Mesenchymal stem cell (in vitro differentiated cells and primary cell): Measurements from ENCODE around the gene CHODL.

Experiments used
- DNase-seq: peaks from one replicate; pipeline ENCODE4 v3.0.0-alpha.2; 2013
- H2AFZ ChIP-seq: one replicate; pipeline ENCODE4 v1.6.1; 2013; ENCODE audit warnings: low read depth, mild to moderate bottlenecking, control low read depth, inconsistent platforms, low read length, moderate library complexity
- H2AK5ac ChIP-seq: 2 replicates; pipeline ENCODE4 v1.6.1; 2013; ENCODE audit warnings: low read length, moderate library complexity, mild to moderate bottlenecking, inconsistent platforms; ENCODE audit not compliant: severe bottlenecking
- H2BK120ac ChIP-seq: one replicate; pipeline ENCODE4 v1.6.1; 2013; ENCODE audit warnings: low read depth, mild to moderate bottlenecking, inconsistent platforms, low read length, moderate library complexity
- H2BK12ac ChIP-seq, 2 experiments: one replicate each; pipeline ENCODE4 v1.6.1; 2013; ENCODE audit warnings: inconsistent platforms in 2 of 2, low read length in 2 of 2, mild to moderate bottlenecking in 2 of 2, moderate library complexity in 2 of 2, control low read depth in 1 of 2
- H2BK15ac ChIP-seq: one replicate; pipeline ENCODE4 v1.6.1; 2013; ENCODE audit warnings: mild to moderate bottlenecking, low read depth, inconsistent platforms; ENCODE audit not compliant: poor library complexity, severe bottlenecking
- H2BK5ac ChIP-seq: 2 replicates; pipeline ENCODE4 v1.6.1; 2013; ENCODE audit warnings: low read depth, mild to moderate bottlenecking, low read length, control low read depth, inconsistent platforms; ENCODE audit not compliant: poor library complexity, severe bottlenecking
- H3K14ac ChIP-seq, 2 experiments: one replicate each; pipeline ENCODE4 v1.6.1; 2013; ENCODE audit warnings: inconsistent platforms in 2 of 2, low read length in 2 of 2, control low read depth in 1 of 2, mild to moderate bottlenecking in 1 of 2, moderate library complexity in 1 of 2
- H3K18ac ChIP-seq, 2 experiments: one replicate each; pipeline ENCODE4 v1.6.1; 2013; ENCODE audit warnings: inconsistent platforms in 2 of 2, low read length in 2 of 2, control low read depth in 1 of 2, low read depth in 1 of 2, mild to moderate bottlenecking in 1 of 2
- H3K23ac ChIP-seq, 2 experiments: one replicate each; pipeline ENCODE4 v1.6.1; 2013; ENCODE audit warnings: inconsistent platforms in 2 of 2, low read length in 2 of 2, mild to moderate bottlenecking in 2 of 2, moderate library complexity in 2 of 2, control low read depth in 1 of 2
- H3K27ac ChIP-seq: 2 replicates; pipeline ENCODE4 v1.5.1; 2013; ENCODE audit warnings: mild to moderate bottlenecking, moderate library complexity, low read length, control low read depth, inconsistent platforms; ENCODE audit not compliant: poor library complexity, severe bottlenecking
- H3K27me3 ChIP-seq, 2 experiments: 2 replicates each; pipeline versions ENCODE4 v1.6.1 to v1.7.0; 2013; ENCODE audit warnings: low read length in 2 of 2, mild to moderate bottlenecking in 2 of 2, moderate library complexity in 2 of 2, control low read depth in 1 of 2, inconsistent platforms in 1 of 2; ENCODE audit not compliant: control insufficient read depth in 1 of 2, insufficient read depth in 1 of 2
- H3K36me3 ChIP-seq, 2 experiments: 2 replicates each; pipeline versions ENCODE4 v1.6.1 to v1.7.0; 2013; ENCODE audit warnings: low read length in 2 of 2, control low read depth in 1 of 2, inconsistent platforms in 1 of 2, low read depth in 1 of 2, mild to moderate bottlenecking in 1 of 2; ENCODE audit not compliant: insufficient read depth in 2 of 2, control insufficient read depth in 1 of 2
- H3K4ac ChIP-seq, 2 experiments: one replicate each; pipeline ENCODE4 v1.6.1; 2013; ENCODE audit warnings: inconsistent platforms in 2 of 2, low read length in 2 of 2, mild to moderate bottlenecking in 2 of 2, moderate library complexity in 2 of 2, control low read depth in 1 of 2, low read depth in 1 of 2
- H3K4me1 ChIP-seq: 2 replicates; pipeline ENCODE4 v1.6.1; 2013; ENCODE audit warnings: low read depth, low read length, control low read depth; ENCODE audit not compliant: control insufficient read depth, insufficient read depth
- H3K4me2 ChIP-seq: 2 replicates; pipeline ENCODE4 v1.6.1; 2013; ENCODE audit warnings: low read length, mild to moderate bottlenecking, inconsistent platforms; ENCODE audit not compliant: poor library complexity, severe bottlenecking
- H3K4me3 ChIP-seq, 2 experiments: 2 replicates each; pipeline versions ENCODE4 v1.5.1 to v1.7.0; 2013; ENCODE audit warnings: low read length in 2 of 2, mild to moderate bottlenecking in 2 of 2, control low read depth in 1 of 2, low read depth in 1 of 2; ENCODE audit not compliant: insufficient read depth in 1 of 2
- H3K79me1 ChIP-seq: replicated peaks from 2 replicates; pipeline ENCODE4 v1.6.1; 2013; ENCODE audit warnings: mild to moderate bottlenecking, control low read depth, low read length, inconsistent platforms; ENCODE audit not compliant: poor library complexity, severe bottlenecking
- H3K9ac ChIP-seq: 2 replicates; pipeline ENCODE4 v1.7.0; 2013; ENCODE audit warnings: mild to moderate bottlenecking, low read length, moderate library complexity
- H3K9me3 ChIP-seq: 2 replicates; pipeline ENCODE4 v1.7.0; 2013; ENCODE audit warnings: mild to moderate bottlenecking, low read length; ENCODE audit not compliant: control insufficient read depth
- H4K8ac ChIP-seq: one replicate; pipeline ENCODE4 v1.6.1; 2013; ENCODE audit warnings: inconsistent platforms, mild to moderate bottlenecking, low read length, moderate library complexity
- H4K91ac ChIP-seq: one replicate; pipeline ENCODE4 v1.6.1; 2013; ENCODE audit warnings: mild to moderate bottlenecking, low read length, inconsistent platforms
- WGBS: methylation state at CpG from one replicate; pipeline ENCODE4 v1.1.7; 2013; ENCODE audit warnings: mixed read lengths; 5-methylcytosine and 5-hydroxymethylcytosine counted together

CHODL gene

GRCh38 chr21:18222346-18222745 lies 22.3 kb upstream of the CHODL start:
- no peak overlapping the region for H3K18ac ChIP-seq
- H2BK12ac ChIP-seq, result no peak overlapping the region
- H2AFZ ChIP-seq, result no peak overlapping the region
- H4K91ac ChIP-seq, result no peak overlapping the region
- H3K9me3 ChIP-seq, result peaks cover 28% of the 10 kb centered on the region
- H3K79me1 ChIP-seq, result no peaks in the 10 kb centered on the region
- H3K4ac ChIP-seq, result no peak overlapping the region
- no peaks in the 10 kb centered on the region for H3K27me3 ChIP-seq
- no peak overlapping the region for H4K8ac ChIP-seq
- H3K9ac ChIP-seq, result no peak overlapping the region
- WGBS, result 50% methylated on average over 1 of the region's 1 CpG
- no peak overlapping the region for H3K4me2 ChIP-seq
- H3K36me3 ChIP-seq, result no peaks in the 10 kb centered on the region
- H3K14ac ChIP-seq, result no peak overlapping the region
- no peak for DNase-seq
- H2AK5ac ChIP-seq, result no peak overlapping the region
- H2BK15ac ChIP-seq, result no peak overlapping the region
- H3K23ac ChIP-seq, result no peak overlapping the region
- no peaks in the 10 kb centered on the region for H3K4me1 ChIP-seq
- no peak overlapping the region for H2BK5ac ChIP-seq
- H3K27ac ChIP-seq, result no peak overlapping the region
- H3K4me3 ChIP-seq, result no peak overlapping the region
- H2BK120ac ChIP-seq, result no peak overlapping the region

DNA sequence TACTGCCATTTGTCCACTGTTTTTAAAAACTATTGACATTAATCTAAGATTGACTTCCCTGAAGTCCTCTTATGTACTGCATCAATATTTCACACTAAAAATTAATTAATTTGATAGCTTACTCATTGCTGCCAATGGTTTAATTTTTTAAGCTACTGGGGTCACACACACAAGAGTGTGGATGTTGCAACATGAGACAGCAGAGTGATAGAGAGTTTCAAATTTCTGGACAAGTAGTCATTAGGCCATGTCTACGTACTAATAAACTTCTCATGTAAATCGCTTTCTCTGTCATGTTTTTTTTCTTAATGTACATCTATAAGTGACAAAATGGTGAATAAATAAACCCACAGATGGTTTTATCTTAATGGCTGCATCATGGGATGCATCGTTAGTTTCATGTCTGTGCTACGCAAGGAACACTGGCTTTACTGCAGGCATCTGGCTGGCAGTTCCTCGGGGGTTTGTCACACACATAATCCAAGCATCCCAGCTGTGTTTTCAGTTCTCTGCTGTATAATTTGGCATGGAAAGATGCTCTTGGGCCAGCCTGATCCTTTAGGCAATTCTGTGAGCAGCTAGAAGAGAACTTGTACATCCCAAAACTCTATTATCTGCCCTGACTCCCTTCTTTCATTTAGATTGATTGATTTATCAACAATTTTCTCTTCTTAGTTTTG lies 16.4 kb upstream of the CHODL start:
- no peak overlapping the region for H3K18ac ChIP-seq
- no peak overlapping the region for H2AK5ac ChIP-seq
- no peak overlapping the region for H3K4me2 ChIP-seq
- no peak overlapping the region for H2BK120ac ChIP-seq
- H3K4me3 ChIP-seq, result no peak overlapping the region
- H3K9ac ChIP-seq, result no peak overlapping the region
- no peaks in the 10 kb centered on the region for H3K27me3 ChIP-seq
- H4K91ac ChIP-seq, result no peak overlapping the region
- no peaks in the 10 kb centered on the region for H3K36me3 ChIP-seq
- H3K27ac ChIP-seq, result no peak overlapping the region
- no peak overlapping the region for H2BK12ac ChIP-seq
- H3K9me3 ChIP-seq, result no peaks in the 10 kb centered on the region
- no peak overlapping the region for H2AFZ ChIP-seq
- no peak overlapping the region for H3K4ac ChIP-seq
- H2BK15ac ChIP-seq, result no peak overlapping the region
- WGBS, result 76% methylated on average over 3 of the region's 5 CpGs
- H3K4me1 ChIP-seq, result no peaks in the 10 kb centered on the region
- no peak overlapping the region for H2BK5ac ChIP-seq
- DNase-seq, result no peak
- H3K23ac ChIP-seq, result no peak overlapping the region
- no peaks in the 10 kb centered on the region for H3K79me1 ChIP-seq
- no peak overlapping the region for H4K8ac ChIP-seq
- no peak overlapping the region for H3K14ac ChIP-seq

GRCh38 chr21:18235545-18235944 lies 9.1 kb upstream of the CHODL start:
- Histone ChIP-seq H4K91ac (no peak overlapping the region), H3K4me2 (no peak overlapping the region), H4K8ac (no peak overlapping the region), H2BK5ac (no peak overlapping the region), H3K4me3 (no peak overlapping the region), H2BK12ac (no peak overlapping the region), H3K14ac (no peak overlapping the region), H2BK15ac (no peak overlapping the region), H3K18ac (no peak overlapping the region), H3K27me3 (no peaks in the 10 kb centered on the region), H2AK5ac (no peak overlapping the region), H3K9me3 (no peaks in the 10 kb centered on the region), H3K4me1 (no peaks in the 10 kb centered on the region), H2BK120ac (no peak overlapping the region), H3K9ac (no peak overlapping the region), H3K27ac (no peak overlapping the region), H2AFZ (no peak overlapping the region), H3K23ac (no peak overlapping the region), H3K4ac (no peak overlapping the region), H3K36me3 (no peaks in the 10 kb centered on the region), H3K79me1 (no peaks in the 10 kb centered on the region)
- DNase-seq, result no peak
- no CpG with 5 or more reads among the region's 1 CpG for WGBS

DNA sequence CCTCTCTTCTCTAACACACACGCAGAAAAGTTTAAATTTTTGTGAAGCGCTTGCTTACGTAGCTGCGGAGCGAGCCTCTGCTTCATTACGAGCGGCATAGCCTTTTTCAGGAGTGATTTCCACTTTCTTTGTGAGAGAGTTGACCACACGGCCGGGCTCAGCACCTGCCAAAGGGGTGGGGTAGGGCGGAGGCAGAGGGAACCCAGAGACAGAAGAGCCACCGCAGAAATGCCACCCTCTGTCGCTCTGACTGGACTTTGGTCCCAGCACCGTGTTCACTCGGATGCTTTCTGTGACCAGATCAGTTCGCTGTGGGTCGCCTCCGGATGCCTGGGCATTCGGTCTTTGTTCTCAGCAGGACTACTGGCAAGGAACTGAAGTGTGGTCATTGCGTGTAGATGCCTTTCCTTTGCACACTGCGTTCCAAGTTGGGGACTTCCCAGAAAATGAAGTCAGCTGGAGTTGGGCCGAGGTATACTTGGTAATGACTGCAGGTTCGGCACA lies 883 bp downstream of the CHODL start:
- H2BK12ac ChIP-seq, result no peak overlapping the region
- no peaks in the 10 kb centered on the region for H3K79me1 ChIP-seq
- peaks cover 12% of the 10 kb centered on the region for H3K4me1 ChIP-seq
- H3K14ac ChIP-seq, result no peak overlapping the region
- no peak overlapping the region for H4K8ac ChIP-seq
- no peak overlapping the region for H2AFZ ChIP-seq
- no peak overlapping the region for H4K91ac ChIP-seq
- peak overlapping the region in 1 of 2 experiments; percentile 80 for H3K4me3 ChIP-seq
- peaks cover 0 to 4% of the 10 kb centered on the region in 2 experiments for H3K36me3 ChIP-seq
- H3K9ac ChIP-seq, result peak overlapping the region; percentile 48
- H3K27me3 ChIP-seq, result peaks cover 29 to 36% of the 10 kb centered on the region in 2 experiments
- H3K4ac ChIP-seq, result peak overlapping the region in 1 of 2 experiments; percentile 16
- peak; percentile 30 for DNase-seq
- H3K23ac ChIP-seq, result peak overlapping the region in 1 of 2 experiments; percentile 5
- no peak overlapping the region for H2AK5ac ChIP-seq
- WGBS, result 20% methylated on average over 22 of the region's 22 CpGs
- no peak overlapping the region for H2BK5ac ChIP-seq
- H2BK120ac ChIP-seq, result no peak overlapping the region
- H3K18ac ChIP-seq, result no peak overlapping the region
- H3K9me3 ChIP-seq, result no peaks in the 10 kb centered on the region
- H3K4me2 ChIP-seq, result peak overlapping the region; percentile 96
- no peak overlapping the region for H3K27ac ChIP-seq
- H2BK15ac ChIP-seq, result no peak overlapping the region
